Umbilical cord (tissue), 2 donors: ENCODE data around the gene APBA2. TPM values are rescaled to one million over a fixed set of nuclear protein-coding genes. Genes with fewer than 3 reads are reported as not detected.

Source experiments
- DNase-seq: peaks from one replicate; pipeline ENCODE4 v3.0.0-alpha.2; 2015; ENCODE audit warnings: low spot score
- total RNA-seq: library from RNA; depleted of rRNA; stranded (reverse); fragments of >200 nt; gene quantifications from one replicate; pipeline ENCODE4 v1.2.3, GENCODE V29; 2014; ENCODE audit warnings: low replicate concordance; ENCODE audit not compliant: insufficient read depth

APBA2 gene
- total RNA-seq, 1 donor from 2014 or later: 5.8 TPM

DNA sequence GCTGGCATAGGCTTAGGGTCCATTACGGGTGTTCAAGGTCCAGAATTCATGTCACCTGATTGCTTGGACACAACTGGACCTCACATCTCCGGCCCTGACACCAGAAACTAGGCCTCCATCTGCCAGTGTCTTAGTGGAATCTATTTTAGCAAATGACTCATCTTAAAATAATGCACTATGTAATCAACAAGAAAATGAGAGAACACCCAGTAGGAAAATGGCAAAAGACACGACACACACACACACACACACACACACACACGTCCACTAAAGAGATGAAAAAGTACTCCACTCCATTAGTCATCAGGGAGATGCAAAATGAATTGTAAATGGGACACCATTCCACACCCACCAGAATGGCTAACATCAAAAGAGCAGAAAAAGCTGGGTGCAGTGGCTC is 11.2 kb downstream of the APBA2 start:
- DNase-seq: peak; percentile 21

DNA sequence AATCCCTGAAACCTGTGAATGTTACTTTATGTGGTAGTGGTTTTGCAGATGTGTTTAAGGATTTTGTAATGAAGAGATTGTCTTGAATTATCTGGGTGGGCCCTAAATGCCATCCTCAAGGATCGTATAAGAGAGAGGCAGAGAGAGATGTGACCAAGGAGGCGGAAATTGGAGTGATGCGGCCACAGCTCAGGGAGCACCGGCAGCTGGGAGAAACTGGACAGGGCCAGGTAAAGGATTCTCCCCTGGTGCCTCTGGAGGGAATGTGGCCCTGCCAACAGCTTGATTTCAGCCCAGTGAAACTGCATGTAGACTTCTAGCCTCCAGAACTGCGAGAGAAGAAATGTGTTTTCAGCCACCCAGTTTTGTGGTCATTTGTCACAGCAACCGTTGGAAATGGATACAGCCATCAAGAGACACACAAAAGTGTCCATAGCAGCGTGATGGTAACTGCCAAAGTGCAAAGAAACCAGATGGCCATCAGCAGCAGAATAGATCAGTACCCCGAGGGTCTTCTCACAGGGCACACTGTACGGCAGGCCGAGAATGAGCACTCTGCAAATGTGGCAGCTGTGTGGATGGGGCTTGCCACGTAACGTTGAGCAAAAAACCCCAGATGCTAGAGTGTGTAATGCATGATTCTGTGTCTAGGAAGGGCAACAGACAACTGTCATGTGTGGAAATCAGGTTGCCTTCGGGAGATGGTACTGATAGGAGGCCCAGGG is 12.2 kb downstream of the APBA2 start:
- DNase-seq: no peak

DNA sequence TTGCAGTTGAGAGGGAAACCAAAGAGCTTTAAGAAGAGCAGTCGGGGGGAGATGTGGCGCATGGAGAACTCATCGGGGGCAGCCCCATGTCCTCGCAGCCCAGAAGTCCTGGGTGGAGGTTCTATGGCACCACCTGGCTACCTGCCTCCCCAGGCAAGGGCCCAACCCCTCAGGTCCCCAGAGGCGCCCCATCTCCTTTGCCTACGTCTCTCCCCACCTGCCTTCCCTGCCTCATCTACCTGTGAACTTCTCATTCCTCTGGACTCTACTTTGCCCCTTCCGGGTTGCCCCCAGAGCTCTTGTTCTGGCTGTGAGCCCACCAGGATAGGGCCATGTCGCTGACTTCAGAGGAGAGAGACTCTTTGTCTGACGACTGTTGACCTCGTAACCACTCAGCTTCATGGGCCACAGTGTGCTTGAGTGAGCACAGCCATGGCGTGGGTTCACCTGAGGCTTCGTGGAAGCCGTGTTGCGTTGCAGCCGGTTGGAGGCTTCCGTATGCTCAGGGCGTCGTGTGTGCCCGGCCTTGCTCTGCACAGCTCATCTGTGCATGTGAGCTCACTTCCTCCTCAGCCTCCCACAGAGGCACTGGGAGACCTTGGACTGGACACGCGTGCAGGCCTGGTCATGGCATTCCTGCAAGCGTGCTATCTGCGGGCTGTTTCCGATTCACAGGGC is 13.4 kb downstream of the APBA2 start:
- DNase-seq: no peak

DNA sequence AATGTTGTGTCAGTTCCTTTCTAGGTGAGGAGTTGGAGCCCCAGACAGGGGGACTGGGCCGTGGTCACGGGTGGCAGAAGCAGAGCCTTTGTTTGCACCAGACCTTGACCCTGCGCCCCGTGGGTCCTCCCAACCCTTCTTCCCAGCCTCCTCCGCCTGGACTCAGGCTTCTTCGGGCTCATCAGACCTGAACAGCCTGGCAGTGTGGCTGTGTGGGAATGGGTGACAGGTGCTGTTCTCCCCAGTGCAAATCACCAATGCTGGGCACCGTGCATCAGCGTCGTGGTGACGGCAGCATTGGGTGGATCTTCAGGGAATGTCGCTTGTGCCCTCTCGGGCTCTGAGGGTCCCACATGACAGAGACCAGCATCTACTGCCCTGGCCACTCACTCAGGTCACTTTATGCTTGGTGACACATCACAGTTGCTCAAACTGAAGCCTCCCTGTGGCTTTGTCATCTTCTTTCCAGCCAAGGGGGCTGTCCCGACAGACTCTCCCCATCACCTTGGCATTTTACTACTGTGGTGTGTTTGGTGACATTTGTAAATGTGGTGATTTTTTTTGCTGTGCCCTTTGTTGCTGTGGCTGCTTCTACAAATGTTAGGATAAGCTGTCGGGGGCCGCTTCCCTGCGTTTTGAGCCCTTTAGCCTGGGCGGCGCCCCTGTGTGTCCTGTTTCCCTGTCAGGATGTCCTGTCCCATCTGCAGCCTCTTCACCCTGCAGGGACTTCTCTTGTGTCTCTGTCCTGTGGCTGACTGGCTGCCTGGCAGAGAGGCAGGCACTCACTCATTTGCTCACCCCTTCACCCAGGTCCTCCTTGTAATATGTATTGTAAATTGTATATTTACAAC is 14.5 kb downstream of the APBA2 start:
- DNase-seq: no peak

DNA sequence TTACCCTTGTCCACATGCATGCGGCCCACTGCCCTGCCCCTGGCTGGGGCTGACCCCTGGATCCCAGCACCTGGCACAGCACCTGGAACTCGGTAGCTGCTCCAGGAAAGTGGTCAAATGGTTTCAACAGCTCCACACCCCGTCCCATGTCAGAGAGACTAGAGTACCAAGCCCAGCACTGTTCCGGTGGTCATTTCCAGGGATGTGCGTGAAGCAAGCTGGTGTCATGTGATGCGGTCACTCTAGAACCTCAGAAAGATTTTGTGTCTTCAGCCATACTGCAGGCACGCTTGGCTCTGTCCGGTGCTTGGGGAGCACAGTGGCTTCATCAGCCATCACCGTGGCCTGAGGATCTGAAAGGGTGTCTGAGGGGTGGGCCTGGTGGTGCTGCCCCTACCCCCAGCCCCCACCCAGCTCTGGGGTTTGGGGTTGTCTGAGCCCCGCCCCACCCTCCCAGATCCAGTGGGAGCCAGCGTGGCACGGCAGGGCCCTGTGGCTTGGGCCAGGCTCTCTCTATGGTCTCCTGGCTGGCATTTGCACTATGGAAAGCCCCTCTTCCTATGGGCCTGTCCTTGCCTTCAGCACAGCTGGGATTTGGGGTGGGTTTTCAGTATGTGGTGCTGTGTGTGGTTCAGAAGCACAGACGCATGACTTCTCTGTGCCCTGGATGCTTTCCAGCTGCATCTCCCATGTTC is 15.3 kb downstream of the APBA2 start:
- no peak for DNase-seq

DNA sequence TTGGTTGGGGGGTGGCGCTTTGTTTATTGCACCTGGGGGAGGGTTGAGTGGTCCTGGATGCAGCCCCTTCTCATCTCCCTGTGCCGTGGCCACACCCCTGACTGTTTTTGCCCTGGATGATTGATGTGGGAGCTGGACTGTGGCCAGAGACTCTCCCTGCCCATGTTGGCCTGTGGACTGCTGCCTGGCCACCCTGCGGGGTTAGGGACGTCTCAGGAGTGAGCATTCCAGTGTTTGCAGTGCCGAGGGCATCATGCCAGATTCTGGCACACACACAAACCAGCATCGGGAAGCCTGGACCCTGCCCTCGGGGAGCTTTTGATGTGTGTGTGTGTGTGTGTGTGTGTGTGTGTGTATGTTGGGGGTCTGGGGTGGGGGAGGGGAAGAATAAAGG is 15.8 kb downstream of the APBA2 start:
- DNase-seq: no peak

DNA sequence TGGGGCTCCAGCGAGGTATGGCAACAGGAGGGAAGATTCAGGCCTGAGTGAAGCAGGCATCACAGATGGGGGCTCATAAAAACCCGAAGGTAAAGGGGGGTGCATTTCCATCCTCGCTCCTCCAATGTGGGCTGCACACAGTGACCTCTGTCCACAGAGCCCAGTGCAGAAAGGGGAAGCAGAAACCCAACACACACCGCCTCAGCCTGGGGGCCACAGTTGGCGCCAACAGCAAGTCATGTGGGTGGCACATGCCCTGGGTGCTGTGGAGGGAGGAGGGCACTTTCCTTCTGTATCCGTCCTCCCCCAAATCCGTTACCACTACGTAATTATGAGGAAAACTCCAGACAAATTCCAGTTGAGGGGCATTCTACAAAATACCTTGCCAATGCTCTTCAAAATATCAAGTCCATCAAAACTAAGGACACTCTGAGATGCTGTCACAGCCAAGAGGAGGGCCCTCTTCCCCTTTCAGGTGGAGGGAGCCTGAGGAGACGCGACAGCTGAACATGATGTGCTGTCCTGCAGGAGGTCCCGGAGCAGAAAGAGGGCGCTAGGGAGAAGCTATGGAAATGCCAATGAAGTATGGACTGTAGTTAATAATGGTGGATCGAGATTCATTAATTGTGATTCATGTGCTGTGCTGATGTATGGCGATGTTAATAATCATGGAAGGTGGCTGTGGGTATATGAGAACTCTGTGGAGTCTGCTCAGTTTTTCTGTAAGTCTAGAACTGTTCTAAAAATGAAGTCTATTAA is 16.4 kb downstream of the APBA2 start:
- DNase-seq: no peak

DNA sequence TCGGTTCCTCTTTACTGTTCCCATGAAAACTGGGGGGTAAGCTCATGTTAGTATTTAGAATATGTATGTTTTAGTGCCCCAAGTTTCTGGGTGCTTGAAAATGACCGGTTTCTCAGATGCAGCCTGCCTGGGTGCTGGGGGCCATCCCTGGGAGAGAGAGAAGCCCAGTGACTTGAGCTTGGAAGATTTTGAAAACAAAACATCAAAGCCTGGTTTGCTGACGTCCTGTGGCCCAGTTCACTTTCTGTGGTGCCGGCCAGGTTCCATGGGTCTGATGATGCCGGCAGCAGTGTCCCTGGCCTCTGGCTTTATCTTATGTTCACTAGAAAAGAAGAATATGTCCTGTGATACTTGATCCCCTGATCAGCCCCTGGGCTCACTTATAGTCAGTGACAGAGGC is 17.1 kb downstream of the APBA2 start:
- DNase-seq: no peak

DNA sequence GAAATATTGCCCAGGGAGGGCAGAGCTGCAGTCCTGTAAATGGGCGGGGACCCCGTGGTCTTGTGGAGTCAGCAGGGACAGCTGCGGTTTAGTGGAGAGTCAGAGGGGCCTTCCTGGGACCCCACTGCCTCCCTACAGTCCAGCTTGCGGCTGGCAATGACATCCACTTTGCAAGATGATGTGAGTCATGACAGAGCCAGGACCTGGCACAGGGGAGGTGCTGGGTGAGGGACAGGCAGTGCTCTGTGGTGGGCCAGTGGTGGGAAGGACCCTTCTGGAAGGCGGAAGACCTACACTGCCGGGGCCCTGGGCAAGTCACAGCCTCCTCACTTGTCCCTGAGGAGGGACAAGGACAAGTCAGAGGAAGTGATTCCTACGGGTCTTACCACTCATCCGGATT is 17.8 kb downstream of the APBA2 start:
- DNase-seq: no peak

DNA sequence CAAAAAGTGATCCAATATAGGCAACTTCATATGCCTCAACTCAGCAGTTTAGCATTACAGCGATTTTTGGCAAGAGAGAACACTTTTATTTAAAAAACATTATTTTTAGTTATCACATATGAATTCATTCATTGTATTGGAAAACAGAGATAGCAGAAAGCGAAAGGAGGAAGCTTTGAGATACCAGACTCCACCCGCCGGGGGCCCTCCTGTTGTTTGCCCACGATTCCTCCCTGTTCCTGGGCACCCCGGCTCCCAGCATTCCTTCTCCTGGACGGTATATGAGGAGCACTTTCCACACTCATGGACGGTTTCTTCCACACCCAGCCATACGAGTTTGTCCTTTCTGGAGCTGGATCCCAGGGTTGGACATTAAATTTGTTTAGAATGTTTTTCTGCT is 18.2 kb downstream of the APBA2 start:
- no peak for DNase-seq

DNA sequence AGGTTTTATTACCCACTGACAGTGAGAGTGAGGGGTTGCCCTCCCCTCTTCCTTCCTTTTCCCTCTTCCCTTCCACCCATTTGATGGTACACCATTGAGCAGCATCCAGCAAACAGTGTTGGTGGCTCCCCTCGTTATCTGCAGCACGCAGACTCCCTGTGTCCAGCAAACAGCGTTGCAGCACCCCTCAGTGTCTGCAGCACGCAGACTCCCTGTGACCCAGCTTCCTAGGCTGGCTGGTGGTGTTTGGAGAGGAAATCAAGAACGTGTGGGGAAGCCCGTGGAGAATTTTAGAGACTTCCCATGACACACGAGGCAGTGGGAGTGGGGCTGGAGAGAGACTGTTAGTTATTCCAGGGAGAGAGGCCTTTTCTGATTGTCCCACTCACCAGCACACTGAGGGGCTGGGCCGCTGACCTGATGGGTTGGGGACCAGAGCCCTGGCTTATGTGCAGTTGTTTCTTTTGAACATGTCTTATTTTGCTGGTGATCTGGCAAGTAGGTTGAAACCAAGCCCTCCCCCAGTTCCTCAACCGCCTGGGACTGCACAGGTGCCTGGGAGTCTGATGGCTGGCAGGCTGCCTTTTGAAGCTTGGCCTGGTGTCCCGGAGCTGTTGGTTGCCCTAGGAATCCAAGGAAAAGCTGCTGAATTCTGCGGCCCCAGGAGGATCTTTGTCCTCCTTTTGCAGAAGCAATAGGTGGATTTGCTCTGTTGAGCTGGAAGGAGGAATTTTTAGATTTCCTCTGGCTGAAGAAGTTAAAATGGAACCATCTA is 19.0 kb downstream of the APBA2 start:
- DNase-seq: no peak

DNA sequence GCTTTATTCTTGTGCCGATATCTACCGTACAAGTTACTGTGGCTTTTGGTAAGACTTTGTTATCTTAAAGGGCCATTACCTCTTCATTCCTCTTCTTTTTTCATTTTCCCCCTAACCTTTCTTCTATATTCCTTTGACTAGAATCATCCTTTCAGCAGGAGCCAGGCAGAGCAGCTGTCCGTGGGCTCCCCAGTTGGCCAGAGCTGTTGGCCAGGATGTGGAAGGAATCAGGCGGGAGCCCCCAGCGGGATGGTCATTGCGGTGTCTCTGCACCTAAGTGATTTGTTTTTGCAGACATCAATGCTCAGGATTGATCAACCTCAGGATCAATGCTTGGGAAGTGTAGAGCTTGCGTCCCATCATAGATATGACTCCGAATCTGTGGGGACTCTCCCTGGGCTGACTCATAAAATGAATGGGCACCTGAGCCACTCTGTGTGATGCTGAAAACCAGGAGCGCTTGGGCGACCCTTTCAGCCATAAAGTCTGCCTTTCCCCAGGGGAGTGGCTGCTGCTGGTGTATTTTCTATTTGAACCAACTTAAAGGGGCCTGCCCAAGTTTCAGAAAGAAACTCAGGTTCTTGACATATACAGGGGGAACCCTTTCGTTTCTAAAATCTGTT is 21.7 kb downstream of the APBA2 start:
- no peak for DNase-seq

DNA sequence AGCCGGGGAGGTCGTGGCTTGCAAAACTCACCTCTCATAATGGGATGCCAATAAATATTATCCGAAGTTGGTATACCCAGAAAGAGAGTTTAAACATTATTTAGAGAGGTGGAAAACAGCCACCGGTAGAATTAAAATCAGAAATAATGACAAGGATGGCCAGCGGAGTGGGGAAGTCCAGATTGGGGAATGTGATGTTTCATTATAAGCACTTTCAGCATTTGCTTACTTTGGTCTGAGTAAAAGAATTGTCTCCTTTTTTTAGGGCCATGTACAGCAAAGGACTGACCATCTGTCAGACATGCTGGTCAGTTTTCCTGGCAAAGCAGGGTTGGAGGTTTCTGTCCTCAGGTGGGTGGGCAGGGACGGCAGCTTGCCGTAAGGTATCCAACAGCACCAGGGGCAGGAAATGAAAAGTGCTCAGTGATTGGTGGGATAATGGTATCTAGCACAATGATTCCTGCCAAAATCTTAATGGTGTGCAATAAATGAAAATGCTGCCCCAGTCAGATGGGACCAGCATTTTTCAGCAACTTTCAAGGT is 24.3 kb downstream of the APBA2 start:
- no peak for DNase-seq

DNA sequence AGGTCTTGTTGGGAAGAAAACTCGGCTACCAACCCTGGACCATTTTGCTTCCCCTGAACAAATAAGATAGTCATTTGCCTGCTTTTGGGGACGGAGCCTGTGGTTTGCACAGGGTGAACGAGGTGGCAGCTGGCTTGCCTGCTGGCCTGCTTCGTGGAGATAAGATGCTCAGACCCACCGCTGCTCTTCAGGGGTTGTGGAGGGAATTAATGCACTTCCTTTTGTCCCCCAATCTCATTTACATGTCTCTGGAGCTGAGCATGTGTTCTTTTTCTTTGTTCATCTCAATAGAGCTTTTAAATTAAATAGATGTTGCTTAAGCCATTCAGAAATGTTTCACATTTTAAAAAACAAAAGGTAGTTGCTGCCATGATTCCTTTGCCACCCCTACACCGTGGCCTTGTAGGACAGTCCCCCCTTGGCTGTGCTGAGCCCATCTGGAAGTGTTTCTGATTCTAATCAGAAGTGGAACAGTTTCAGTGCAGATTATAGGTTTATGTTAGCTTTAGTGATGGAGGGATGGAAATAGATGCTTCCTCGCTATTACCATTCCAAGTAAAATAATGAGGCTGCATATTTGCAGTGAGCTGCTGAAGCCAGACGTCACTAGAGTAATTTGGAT is 25.6 kb downstream of the APBA2 start:
- no peak for DNase-seq

DNA sequence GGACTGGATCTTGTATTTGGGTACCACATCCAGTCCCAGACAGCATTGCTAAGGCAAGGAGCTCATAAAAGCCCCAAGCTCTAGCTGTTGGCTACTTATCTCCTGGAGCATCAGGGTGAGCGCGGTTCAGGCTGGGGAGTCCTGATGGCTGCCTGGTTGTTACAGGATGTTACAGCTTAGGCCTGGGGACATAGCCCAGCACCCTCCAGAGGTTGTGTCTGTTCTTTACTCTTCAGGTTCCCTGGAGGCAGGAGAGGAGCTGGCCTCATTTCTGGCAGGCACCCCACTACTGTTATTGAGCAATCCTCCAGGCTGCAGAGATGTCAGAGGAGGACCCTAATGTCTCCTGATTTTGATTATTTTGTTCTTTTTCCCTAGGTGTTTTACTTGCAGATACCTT is 26.6 kb downstream of the APBA2 start:
- no peak for DNase-seq

DNA sequence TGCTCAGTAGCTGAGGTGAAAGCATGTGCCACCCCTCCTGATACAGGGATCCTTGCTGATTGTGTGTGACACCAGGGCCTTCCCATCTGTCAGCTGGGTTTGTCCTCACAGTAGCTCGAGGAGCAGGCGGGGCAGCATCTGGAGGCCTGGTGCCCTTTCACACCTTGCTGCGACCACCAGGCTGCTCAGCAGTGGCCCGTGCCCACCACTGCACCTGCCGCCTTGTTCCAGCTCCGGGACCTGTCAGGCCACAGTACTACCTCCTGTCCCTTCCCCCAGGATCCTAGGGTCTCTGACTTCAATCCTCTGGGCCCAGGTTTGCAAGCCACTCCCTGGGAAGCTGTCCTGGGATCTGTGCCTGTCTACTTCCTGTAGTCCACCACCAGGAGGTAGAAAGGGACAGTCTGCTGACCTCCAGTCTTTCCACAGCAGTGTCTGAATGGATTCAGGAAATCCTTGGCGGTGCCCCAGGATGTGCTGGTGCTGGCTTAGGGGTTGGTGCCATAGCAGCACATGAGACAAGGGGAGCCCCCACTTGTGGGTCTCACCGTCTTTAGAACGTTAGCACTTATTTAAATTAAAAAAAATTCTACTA is 27.5 kb downstream of the APBA2 start:
- DNase-seq: no peak

DNA sequence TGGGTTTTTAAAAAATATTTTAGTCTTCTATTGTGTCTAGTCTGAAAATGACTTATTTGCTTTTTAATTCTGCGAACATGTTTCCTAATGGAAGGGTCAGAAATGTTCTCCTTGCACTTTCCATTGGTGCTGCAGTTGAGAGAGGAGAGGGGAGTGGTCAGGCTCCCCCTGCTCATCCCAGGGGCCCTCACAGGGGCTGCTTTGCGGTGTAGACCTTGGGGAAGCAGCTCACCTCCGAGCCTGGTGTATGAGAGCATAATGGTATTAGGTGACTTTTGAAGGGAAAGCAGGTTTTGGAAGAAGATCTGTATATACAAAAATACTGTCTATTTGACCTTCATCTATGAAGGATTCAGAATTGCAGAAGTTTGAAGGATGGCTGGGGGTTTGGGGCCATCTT is 28.3 kb downstream of the APBA2 start:
- no peak for DNase-seq

DNA sequence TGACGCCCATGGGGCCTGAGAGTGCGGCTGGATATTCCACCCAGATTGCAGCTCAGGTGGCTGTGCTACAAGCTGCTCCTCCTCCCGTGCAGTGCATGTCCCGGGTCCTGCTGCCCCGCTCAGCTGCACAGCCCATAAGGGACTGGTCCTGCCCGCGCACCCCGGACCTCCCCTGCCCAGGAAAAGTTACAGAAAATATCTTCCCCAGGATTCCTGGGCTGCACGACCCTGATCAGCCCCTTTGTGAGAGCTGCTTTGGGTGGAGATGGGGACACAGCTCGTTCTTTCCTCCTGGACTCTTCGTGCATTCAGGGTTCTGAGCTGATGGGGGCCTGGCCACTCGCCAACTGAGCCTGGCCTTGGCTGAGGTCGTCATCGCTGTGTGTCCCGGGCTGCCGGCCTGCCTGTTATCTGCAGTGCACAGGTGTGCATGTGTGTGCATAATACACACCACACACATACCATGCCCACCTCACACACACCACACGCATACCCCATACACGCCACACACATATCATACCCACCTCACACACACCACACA is 28.8 kb downstream of the APBA2 start:
- no peak for DNase-seq
